Activated naive CD4-positive, alpha-beta T cell (primary cell): ENCODE results near the gene SKA3.
"Not testable (repeated sequence)": the region's sequence is repeated elsewhere in the genome, so short reads cannot be mapped to it uniquely, and the experiment has no call there.

Source experiments
- DNase-seq, 4 experiments: peaks; one replicate each; lab custom pipeline; 2025; lab: John Stamatoyannopoulos, UW

The SKA3 gene

DNA sequence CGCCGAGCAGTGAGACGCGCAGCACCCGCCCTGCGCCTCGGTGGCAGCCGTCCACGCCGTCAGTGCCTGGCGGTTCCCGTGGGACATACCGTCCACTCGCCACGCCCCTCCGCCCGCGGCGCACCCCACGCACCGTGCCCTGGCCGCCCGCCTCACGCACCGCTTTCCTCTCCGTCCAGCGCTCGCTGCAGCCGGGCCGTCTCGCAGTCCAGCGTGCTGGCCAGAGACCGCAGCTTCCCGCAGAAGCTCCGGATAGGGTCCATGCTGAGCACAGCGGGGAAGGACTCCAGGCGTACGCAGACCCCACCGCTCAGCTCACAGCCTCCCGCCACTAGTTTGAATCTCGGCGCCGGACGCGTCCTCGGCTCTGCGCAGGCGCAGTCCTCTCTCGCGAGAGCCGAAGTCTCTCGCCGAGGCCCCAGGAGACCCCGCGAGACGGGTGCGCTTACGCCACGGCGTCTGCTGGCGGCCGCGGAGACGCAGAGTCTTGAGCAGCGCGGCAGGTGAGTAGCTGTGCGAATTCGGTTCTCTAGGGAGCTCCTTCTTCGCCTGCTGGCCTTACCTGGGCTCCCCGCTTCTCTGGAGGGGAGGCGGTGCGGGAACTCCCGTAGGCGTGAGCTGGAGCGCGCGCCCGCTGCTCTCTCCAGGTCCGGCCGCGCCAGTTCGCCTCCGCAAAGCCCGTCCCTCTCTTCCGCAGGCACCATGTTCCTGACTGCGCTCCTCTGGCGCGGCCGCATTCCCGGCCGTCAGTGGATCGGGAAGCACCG lies at the start of gene SKA3, which contains the start of gene MRPL57:
SKA3 (minus strand) TSS at position 338 of the 767 bp plus-strand sequence; CDS start at position 263, 75 bp downstream.
MRPL57 (plus strand) TSS at position 444 of the 767 bp plus-strand sequence; CDS start at position 703, 259 bp downstream.
- peak; percentile 82 to 93 (median 92) for DNase-seq

GRCh38 chr13:21225082-21225481 lies 48.7 kb upstream of the SKA3 start:
- DNase-seq: no peak

- DNase-seq: no peak
These were observed 44.9 kb upstream of the SKA3 start for GRCh38 chr13:21221268-21221667.

DNA sequence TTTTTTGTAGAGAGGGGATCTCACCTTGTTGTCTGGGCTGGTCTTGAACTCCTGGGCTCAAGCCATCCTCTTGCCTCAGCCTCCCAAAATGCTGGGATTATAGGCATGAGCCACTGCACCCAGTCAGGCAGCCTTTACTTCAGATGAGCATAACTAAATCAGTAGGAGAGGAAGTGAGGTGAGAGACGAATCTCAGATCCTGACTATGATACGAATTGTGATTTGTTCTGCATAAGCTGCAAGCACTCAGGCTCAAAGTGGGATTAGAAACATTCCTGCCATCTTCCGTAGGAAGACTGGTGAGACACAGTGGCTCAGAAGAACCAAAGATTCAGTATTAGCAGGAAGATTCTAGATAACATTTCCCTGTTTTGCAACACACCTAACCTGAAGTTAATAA lies 43.4 kb upstream of the SKA3 start:
- DNase-seq: not testable (repeated sequence)

DNA sequence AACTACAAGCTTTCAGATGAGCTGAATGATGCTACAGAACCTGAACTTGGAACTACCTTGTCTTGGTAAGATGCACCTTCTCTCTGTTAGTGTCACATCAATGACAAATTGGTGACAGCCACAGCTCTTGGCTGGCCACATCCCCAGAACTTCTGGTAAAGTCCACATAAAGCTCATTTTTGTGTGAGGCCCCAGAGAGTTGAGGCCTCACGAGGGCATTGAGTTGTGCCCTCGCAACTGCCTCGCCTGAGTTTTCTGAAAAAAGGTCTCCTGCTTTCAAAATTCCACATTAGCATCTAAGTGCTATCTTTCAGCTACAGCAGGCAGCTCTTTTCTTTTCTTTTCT lies 42.7 kb upstream of the SKA3 start:
- DNase-seq: no peak

DNA sequence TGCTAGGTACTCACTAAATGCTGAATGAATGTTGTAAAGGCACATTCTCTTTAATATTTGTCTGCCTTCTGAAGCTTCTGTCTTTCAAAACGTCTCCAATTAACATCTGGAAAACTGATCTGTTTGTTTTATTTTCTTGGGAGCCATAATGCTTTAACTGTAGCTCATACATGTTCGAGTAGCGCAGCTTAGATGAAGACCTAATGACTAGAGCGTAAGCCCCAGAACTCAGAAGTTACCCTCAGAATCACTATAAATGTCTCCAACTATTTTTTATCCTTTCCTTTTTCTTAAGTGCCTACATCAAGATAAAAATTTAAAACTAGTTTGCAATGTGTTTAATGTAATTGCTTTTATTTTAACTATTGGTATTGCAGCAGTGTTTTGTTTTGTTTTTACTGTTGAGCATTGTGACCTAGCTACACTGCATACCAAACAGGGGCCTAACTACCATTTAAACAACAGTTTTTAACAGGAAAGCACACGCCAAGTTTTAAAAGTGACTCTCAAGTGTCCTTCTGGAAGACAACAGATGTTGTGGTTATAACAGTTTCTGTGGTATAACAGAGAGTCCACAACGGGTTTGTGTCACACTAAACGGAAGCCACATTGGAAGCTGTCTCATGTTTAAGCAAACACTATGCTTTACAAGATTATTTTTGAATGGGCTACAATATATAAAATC lies 42.1 kb upstream of the SKA3 start:
- DNase-seq: no peak

DNA sequence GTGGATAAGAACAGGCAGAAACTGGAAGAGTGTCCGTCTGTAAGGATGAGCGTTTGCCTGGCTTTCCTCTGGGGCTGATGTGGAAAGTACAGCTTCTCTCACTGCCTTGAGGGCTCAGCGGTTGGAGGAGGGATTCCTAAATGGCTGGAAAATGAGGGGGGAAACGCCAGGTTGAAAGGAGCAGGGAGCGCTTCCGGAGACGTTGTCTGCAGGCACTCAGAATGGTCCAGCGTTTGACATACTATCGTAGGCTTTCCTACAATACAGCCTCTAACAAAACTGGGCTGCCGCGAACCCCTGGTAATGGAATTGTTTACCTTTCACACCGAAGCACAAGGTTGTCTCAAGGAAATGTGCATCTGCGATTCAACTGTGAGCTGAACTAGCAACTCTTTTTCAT lies 40.0 kb upstream of the SKA3 start:
- DNase-seq: no peak

GRCh38 chr13:21215419-21215818 lies 39.1 kb upstream of the SKA3 start:
- DNase-seq: not testable (repeated sequence)

DNA sequence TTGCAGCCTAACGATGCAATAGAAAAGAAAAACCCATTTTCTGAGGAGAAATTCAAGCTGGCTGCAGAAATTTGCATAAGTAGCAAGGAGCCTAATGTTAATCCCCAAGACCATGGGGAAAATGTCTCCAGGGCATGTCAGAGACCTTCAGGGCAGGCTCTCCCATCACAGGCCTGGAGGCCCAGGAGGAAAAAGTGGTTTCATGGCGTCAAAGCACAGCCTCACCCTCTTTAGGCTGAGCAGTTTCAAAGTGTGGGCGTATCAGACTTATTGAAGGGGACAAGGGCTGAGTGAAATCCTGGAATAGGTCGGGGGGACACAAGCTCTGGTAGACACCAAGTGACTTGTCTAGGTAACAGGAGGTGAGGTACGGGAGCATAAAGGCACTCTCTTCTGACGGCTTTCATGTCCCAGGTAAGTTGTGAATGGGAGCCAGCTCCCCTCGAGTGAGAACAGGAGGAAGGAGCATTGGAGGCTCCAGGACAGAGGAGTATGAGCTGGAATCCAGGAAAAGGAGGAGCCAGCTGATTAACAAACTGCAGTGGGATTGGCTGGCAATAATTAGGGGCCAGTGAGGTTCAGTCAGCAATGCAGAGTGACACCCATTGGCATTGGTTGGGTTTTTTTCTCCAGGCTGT lies 35.9 kb upstream of the SKA3 start:
- no peak for DNase-seq

GRCh38 chr13:21208652-21209154 lies 32.4 kb upstream of the SKA3 start:
- no peak for DNase-seq

DNA sequence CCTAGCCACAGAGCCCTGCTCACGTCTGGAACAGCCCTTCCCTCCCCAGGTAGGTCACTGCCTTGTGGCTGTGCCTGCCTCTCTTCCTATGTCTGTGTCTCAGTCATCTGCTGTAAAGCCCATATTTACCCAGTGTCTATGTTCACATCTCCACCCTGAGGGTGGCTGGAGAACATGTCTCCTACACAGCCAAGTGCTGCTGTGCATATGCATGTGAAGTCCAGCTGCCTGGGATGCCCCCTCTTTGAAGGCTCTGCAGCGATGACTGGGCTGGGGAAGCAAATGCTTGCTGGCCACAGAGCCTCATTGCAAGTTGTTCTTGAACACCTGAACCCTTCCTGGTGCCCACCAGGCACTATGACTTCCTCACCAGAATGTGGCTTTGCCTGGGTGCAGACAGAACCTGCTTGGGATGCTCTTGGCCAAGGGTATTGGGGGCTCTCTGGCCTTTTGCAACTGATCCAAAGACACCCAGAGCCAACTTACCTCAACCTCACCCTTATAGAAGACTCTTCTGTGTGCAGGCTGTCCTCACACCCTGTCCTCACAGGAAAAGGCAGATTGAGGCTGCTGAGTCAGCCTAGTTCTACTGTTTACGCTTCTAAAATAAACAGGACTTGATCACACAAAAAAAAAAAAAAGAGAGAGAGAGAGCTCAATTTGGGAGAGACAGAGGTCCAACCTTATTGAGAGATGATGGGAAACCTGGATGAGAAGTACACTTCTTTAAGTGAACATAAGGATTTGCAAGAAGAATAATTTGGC lies 26.6 kb upstream of the SKA3 start:
- no peak for DNase-seq

DNA sequence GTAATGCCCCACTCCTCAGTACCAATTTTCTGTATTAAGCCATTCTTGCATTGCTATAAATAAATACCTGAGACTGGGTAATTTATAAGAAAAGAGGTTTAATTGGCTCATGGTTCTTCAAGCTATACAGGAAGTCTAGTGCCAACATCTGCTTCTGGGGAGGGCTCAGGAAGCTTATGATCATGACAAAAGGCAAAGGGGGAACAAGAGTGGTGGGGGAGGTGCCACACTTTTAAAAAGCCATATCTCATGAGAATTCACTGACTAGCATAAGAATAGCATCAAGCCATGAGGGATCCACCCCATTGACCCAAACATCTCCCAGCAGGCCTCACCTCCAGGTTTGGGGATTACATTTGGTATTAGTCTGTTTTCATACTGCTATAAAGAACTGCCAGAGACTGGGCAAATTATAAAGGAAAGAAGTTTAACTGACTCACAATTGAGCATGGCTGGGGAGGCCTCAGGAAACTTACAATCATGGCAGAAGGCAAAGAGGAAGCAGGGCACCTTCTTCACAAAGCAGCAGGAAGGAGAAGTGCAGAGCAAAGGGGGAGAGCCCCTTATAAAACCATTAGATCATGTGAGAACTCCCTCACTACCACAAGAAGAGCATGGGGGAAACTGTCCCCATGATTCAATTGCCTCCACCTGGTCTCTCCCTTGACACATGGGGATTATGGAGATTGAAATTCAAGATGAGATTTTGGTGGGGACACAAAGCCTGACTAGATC lies 25.3 kb upstream of the SKA3 start:
- DNase-seq: not testable (repeated sequence)

DNA sequence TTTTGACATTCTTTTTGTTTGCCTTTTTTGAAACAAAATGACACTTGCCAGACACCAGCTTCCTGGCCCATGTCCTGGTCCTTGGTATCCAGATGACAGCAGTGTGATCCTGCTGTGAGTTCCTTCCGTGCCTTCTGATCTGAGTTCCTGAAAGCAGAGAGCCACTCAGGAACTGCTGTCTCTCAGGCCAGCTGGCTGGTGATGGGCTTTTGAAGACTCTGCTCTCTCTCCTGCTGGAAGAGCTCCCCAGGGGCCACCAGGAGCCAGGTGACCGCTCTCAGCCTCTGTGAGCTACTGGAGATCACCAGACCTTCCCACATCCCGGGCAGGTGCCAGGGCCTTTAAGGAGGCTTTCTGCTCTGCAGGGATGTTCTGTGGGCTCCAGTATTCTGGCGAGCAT lies 22.0 kb upstream of the SKA3 start:
- not testable (repeated sequence) for DNase-seq

DNA sequence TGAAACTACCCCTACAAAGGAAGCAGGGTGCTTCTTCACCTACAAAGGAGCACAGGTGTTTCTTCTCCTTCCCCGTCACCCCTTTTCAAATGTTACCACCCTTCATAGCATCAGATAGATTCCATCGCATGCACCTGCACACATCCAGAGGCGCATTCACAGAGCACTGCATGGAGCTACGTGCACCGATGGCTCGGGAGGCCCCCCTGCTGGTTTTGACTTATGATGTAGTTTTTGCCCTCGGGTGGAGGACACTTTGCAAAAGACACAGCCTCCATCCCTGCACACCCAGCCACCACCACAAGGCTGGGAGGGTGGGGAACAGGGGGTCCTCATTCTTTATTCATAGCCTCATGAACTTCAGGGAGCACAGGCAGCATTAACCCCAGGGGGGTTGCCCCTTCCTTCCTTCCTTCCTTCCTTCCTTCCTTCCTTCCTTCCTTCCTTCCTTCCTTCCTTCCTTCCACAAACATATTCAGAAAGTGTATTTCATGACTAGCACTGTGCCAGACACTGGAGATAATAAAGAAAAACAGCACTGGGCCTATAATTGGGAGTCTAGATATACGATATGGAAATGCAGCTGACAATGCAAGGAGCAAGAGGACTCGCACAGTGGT lies 21.4 kb upstream of the SKA3 start:
- not testable (repeated sequence) for DNase-seq

GRCh38 chr13:21194756-21195155 lies 18.4 kb upstream of the SKA3 start:
- DNase-seq: not testable (repeated sequence)

- DNase-seq: not testable (repeated sequence)
These were observed 10.1 kb upstream of the SKA3 start for GRCh38 chr13:21186410-21186809.

DNA sequence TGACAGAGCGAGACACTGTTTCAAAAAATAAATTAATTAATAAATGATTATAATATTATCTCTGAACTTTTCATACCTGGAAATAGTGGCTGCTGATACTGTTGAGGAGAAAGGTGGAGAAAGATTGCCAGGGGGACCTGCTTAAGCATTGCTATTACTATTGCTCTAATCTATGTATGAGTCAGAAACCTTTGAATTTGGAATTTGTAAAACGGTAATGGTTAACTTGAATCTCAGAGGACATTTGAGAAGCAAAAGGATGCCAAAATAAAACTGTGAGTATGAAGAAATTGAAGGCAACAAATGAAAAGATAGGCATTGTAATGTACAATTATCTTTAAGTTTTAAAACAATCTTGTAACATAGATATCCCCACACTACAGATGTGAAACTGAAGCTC lies 5.3 kb upstream of the SKA3 start:
- no peak for DNase-seq

DNA sequence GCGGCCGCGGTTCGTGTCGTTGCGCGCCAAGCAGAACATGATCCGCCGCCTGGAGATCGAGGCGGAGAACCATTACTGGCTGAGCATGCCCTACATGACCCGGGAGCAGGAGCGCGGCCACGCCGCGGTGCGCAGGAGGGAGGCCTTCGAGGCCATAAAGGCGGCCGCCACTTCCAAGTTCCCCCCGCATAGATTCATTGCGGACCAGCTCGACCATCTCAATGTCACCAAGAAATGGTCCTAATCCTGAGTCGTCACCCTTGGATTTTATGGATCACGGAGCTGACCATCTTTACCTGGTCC lies 581 bp upstream of the SKA3 start:
- peak in 1 of 4 experiments; percentile 22 for DNase-seq

- DNase-seq: no peak
These were observed 617 bp downstream of the SKA3 start for GRCh38 chr13:21175656-21176214.

- not testable (repeated sequence) for DNase-seq
These were observed 2.6 kb downstream of the SKA3 start for GRCh38 chr13:21173767-21174166.

DNA sequence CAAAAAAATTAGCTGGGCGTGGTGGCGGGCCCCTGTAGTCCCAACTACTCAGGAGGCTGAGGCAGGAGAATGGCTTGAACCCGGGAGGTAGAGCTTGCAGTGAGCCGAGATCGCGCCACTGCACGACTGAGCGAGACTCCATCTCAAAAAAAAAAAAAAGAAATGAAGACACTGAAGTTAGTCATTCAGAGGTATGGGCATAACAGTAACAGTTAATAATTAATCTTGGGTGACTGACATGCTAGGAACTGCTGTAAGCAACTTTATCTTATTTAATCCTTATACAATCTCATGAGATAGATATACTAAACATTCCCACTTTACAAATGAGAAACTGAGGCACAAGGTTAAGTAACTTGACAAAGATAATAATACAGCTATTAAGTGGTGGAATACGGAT lies 4.9 kb downstream of the SKA3 start:
- DNase-seq: no peak
